ENCODE results near the gene MRPL36. TPM values are rescaled to one million over a fixed set of nuclear protein-coding genes. Genes with fewer than 3 reads are reported as not detected.

The MRPL36 gene
- total RNA-seq, 1 donor from 2014 or later, result 50.1 TPM

DNA sequence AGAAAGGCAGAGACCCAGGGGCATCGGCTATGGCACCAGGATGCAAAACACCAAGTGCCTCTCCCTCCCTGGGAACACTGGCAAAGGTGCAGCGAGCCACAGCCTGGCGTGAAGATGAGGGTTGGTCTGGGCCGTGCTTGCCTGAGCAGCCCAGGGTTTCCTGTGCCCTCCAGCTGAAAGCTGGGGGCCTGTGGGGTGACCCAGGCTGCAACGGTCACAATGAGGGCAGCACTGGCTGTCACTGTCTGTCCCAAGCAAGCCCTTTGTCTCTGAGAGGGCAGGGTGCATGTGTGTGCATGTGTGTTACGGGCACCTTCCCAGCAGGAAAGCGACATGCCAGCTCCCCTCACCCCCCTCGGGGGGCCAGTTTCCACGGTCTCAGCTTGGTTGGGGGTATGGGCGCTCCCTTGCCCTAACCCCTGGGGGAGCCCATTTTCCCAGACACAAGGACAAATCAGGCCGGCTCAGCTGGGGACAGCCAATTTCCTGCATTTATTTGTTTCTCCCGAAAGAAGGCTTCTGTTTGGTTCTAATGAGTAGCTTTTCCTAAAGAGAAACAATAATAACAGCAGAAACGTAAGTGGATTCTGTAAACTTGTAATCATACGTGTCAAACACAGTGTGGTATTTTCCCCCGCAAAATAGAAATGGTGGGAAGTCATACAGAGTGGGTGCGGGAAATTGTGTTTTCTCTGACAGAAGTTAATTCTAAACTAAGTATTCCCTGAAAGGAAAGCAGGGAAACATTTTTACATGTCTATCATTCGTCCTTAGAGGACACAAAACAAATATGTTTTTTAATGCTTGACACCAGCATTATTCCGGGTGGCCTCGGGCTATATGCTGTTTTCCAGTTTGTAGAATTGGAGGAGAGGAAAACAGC lies 21.3 kb downstream of the MRPL36 start:
- no peaks in the 10 kb centered on the region for H3K9me3 ChIP-seq
- no peak overlapping the region for H3K4me3 ChIP-seq
- H3K4me1 ChIP-seq, result no peaks in the 10 kb centered on the region
- H3K27me3 ChIP-seq, result no peaks in the 10 kb centered on the region
- no peaks in the 10 kb centered on the region for H3K36me3 ChIP-seq
- TF ChIP-seq, protein P1, sequence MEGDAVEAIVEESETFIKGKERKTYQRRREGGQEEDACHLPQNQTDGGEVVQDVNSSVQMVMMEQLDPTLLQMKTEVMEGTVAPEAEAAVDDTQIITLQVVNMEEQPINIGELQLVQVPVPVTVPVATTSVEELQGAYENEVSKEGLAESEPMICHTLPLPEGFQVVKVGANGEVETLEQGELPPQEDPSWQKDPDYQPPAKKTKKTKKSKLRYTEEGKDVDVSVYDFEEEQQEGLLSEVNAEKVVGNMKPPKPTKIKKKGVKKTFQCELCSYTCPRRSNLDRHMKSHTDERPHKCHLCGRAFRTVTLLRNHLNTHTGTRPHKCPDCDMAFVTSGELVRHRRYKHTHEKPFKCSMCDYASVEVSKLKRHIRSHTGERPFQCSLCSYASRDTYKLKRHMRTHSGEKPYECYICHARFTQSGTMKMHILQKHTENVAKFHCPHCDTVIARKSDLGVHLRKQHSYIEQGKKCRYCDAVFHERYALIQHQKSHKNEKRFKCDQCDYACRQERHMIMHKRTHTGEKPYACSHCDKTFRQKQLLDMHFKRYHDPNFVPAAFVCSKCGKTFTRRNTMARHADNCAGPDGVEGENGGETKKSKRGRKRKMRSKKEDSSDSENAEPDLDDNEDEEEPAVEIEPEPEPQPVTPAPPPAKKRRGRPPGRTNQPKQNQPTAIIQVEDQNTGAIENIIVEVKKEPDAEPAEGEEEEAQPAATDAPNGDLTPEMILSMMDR (IDR thresholded peaks at IDR 0.05), result no peak
- no peak for TF ChIP-seq POLR2AphosphoS5 (IDR thresholded peaks at IDR 0.05; ENCODE audit: insufficient read depth in 1 of 2, low read depth in 1 of 2)
- no peak for TF ChIP-seq POLR2A (IDR thresholded peaks at IDR 0.05)
- no peak overlapping the region for H3K27ac ChIP-seq
- DNase-seq (ENCODE audit: extremely low spot score in 2 of 2), result no peak
- intact Hi-C loops (cut with DNase I), result no loop called here

DNA sequence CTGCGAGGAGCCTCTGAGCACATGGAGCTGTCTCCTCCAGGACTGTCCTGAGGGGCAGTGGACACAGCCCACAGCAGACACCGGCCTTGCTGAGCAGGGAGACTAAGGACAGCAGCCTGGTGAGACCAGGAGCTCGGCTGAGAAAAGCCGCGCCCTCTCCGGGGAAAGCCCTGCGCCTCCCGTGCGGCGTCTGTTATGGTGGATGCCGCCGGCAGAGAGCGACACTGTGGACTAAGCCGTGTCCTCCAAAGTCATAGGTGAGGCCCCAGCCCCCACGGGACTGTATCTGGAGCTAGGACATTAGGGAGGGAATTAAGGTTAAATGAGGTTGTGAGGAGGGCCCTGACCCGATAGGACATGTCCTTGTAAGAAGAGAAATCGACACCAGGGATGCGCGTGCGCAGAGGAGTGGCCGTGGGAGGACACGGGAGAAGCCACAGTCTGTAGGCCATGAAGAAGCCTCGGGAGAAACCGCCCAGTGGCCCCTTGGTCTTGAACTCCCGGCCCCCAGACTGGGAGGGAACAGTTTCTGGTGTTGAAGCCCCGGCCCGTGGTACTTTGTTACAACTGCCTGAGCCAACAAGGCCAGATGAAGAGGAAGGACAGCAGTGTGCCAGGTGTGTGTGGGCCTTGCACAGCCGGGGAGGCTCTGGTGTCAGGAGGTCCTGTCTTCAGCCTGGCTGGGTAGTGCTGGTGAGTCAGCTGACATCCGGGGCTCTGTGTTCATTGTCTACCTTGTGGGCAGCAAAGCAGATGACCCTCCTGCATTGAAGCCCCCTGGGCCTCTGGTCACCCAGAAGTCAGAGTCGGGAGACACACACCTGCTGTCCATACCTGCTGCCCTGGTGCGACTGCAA lies 22.1 kb downstream of the MRPL36 start:
- H3K27me3 ChIP-seq, result no peaks in the 10 kb centered on the region

DNA sequence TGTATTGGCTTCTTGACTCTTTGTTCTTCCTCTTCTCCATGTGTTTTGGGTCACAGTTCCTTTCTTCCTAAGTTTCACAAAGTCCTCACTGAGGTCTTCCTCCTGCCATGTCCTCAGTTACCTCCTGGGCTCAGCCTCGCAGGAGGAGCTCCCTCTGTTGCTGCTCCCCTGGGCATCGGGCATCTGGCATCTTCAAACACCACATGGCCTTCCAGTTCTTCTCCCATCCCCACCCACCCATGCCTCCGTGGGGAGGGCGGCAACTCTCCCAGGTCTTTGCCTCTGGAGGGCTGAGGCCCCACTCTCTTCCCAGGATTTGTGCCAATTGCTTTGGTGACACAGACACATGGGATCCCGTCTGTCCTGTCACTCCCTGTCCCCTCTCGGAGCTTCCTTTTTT lies 22.8 kb downstream of the MRPL36 start:
- Histone ChIP-seq H3K4me3 (no peak overlapping the region), H3K27ac (no peak overlapping the region), H3K9me3 (no peaks in the 10 kb centered on the region), H3K36me3 (no peaks in the 10 kb centered on the region), H3K27me3 (no peaks in the 10 kb centered on the region), H3K4me1 (no peaks in the 10 kb centered on the region)
- TF ChIP-seq POLR2AphosphoS5 (IDR thresholded peaks at IDR 0.05; ENCODE audit: insufficient read depth in 1 of 2, low read depth in 1 of 2), result no peak
- TF ChIP-seq, protein P1 (IDR thresholded peaks at IDR 0.05), result no peak
- TF ChIP-seq POLR2A (IDR thresholded peaks at IDR 0.05), result no peak
- DNase-seq (ENCODE audit: extremely low spot score in 2 of 2), result no peak
- intact Hi-C loops (cut with DNase I), result no loop called here

More for the DNA sequence above, 22.1 kb downstream of the MRPL36 start:
- intact Hi-C loops (cut with DNase I), result no loop called here
- Histone ChIP-seq H3K4me3 (no peak overlapping the region), H3K36me3 (no peaks in the 10 kb centered on the region), H3K27ac (no peak overlapping the region), H3K4me1 (no peaks in the 10 kb centered on the region), H3K9me3 (no peaks in the 10 kb centered on the region)
- TF ChIP-seq POLR2AphosphoS5 (IDR thresholded peaks at IDR 0.05; ENCODE audit: insufficient read depth in 1 of 2, low read depth in 1 of 2), result no peak
- TF ChIP-seq POLR2A (IDR thresholded peaks at IDR 0.05), result no peak
- TF ChIP-seq, protein P1 (IDR thresholded peaks at IDR 0.05), result no peak
- DNase-seq (ENCODE audit: extremely low spot score in 2 of 2), result no peak

DNA sequence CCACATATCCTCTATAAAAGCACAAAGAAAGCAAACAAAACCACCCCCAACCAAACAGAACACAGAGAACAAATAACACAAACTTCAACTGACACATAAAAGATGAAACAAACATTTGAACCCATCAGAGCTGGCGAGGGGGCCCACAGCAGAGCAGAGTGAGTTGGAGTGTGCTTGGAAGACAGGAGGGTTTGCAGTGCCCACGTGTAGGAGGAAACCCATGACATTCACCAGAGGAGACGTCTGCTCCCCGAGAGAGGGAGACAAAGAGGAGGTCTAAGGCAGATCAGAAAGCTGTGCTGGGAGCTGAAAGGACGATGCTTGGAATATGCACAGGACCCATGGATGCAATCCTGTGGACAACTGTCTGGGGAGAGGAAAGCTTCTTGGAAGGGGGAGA lies 27.0 kb downstream of the MRPL36 start:
- intact Hi-C loops (cut with DNase I), result no loop called here
- Histone ChIP-seq H3K4me3 (no peak overlapping the region), H3K36me3 (no peaks in the 10 kb centered on the region), H3K27me3 (no peaks in the 10 kb centered on the region), H3K27ac (no peak overlapping the region), H3K4me1 (no peaks in the 10 kb centered on the region), H3K9me3 (no peaks in the 10 kb centered on the region)
- TF ChIP-seq POLR2A (IDR thresholded peaks at IDR 0.05) (no peak), POLR2AphosphoS5 (IDR thresholded peaks at IDR 0.05; ENCODE audit: insufficient read depth in 1 of 2, low read depth in 1 of 2) (no peak)
- TF ChIP-seq, protein P1 (IDR thresholded peaks at IDR 0.05), result no peak
- no peak for DNase-seq (ENCODE audit: extremely low spot score in 2 of 2)
